Karpas-422 (cell line): Measurements from ENCODE around the gene L3MBTL1. TPM values are rescaled to one million over a fixed set of nuclear protein-coding genes. Genes with fewer than 3 reads are reported as not detected.
A peak's percentile ranks its signal among the peaks of the same experiment; 100 is the strongest.

Experiments used
- DNase-seq: peaks from one replicate; pipeline ENCODE4 v3.0.0-alpha.2; 2015
- H2AFZ ChIP-seq: fragments of 200-600 bp; sonication (generic); 2 replicates; pipeline ENCODE4 v1.6.1; 2014; ENCODE audit warnings: antibody characterized with exemption, low read length, mixed read lengths
- H3K27ac ChIP-seq: fragments of 200-600 bp; sonication (generic); 2 replicates; pipeline ENCODE4 v1.5.1; 2014; ENCODE audit warnings: mild to moderate bottlenecking, low read length, moderate library complexity
- H3K27me3 ChIP-seq: fragments of 200-600 bp; sonication (generic); 2 replicates; pipeline ENCODE4 v1.6.1; 2014; ENCODE audit warnings: low read length, mixed read lengths
- H3K36me3 ChIP-seq: fragments of 200-600 bp; sonication (generic); 2 replicates; pipeline ENCODE4 v1.6.1; 2014; ENCODE audit warnings: low read length, mixed read lengths; ENCODE audit not compliant: insufficient read depth
- H3K4me1 ChIP-seq: fragments of 200-600 bp; sonication (generic); 2 replicates; pipeline ENCODE4 v1.6.1; 2014; ENCODE audit warnings: mild to moderate bottlenecking, low read length, mixed read lengths
- H3K4me2 ChIP-seq: fragments of 200-600 bp; sonication (generic); 2 replicates; pipeline ENCODE4 v1.6.1; 2014; ENCODE audit warnings: low read length, low read depth, mild to moderate bottlenecking; ENCODE audit not compliant: poor library complexity, severe bottlenecking
- H3K4me3 ChIP-seq: fragments of 200-600 bp; sonication (generic); 2 replicates; pipeline ENCODE4 v1.5.1; 2014; ENCODE audit warnings: mild to moderate bottlenecking, antibody characterized with exemption, low read length, mixed read lengths
- H3K79me2 ChIP-seq: fragments of 200-600 bp; sonication (generic); 2 replicates; pipeline ENCODE4 v1.6.1; 2014; ENCODE audit warnings: mild to moderate bottlenecking, low read length, mixed read lengths
- H3K9ac ChIP-seq: fragments of 200-600 bp; sonication (generic); 2 replicates; pipeline ENCODE4 v1.6.0; 2014; ENCODE audit warnings: low read length
- H3K9me2 ChIP-seq: fragments of 200-600 bp; sonication (generic), shearing (Covaris generic); replicated peaks from 2 replicates; pipeline ENCODE4 v1.6.0; 2014; ENCODE audit warnings: mild to moderate bottlenecking, low read length, moderate library complexity; ENCODE audit not compliant: insufficient read depth
- H3K9me3 ChIP-seq: fragments of 300-700, 200-600 bp; sonication (generic); 2 replicates; pipeline ENCODE4 v1.6.1; 2014; ENCODE audit warnings: low read length, mixed read lengths
- H4K20me1 ChIP-seq: fragments of 200-600 bp; sonication (generic); 2 replicates; pipeline ENCODE4 v1.6.1; 2014; ENCODE audit warnings: mild to moderate bottlenecking, antibody characterized with exemption, low read length, low read depth; ENCODE audit not compliant: insufficient read depth
- total RNA-seq: library from RNA; depleted of rRNA; stranded (reverse); fragments of >200 nt; shearing (Covaris generic); gene quantifications from 2 replicates; pipeline ENCODE4 v1.2.3, GENCODE V29; 2014; ENCODE audit warnings: low replicate concordance; rRNA removed

Gene L3MBTL1
- 15.5 and 31.2 TPM in 2 replicates for total RNA-seq

DNA sequence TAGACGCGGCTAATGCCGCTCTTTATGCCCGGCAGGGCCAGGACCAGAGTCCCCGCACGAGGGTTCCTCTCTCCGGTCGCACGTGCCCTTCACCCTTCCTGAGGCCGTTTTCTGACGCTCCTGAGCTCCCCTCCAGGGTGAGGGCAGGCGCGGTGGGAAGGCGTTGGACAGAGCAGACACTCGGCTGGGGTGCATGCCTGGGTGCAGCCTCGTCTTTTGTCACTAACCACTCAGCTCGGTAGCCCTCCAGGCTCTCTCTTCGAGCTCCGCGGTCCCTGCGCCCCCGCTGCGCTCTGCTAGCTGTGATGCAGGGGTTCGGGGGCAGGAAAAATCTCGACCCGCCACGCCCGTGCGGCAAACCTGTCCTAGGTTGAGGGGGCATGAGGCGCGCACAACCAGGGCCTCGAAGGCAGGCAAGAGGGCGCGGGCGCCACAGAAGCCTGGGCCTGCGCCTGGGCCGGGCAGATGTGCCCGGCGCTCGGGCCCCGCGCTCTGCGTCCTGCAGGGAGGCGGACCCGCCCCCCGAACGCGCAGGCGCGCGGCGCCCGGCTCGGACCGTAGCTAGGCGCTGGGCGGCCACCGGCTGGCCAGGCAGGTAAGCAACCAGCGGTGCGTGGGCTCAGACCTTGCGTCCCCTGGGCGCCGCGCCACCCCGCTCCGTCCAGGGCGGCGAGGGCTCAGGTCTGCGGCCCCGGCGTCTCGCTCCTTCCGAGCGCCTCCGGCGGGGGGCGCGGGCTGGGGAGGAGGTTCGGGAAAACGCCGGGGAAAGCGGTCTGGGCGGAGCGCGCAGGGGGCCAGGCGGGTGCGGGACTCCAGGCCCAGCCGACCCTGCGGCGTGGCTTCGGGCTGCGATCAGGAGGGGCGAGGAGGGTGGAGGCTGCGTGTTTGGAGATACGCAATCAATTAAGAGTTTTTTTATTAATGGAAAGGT lies at the start of gene L3MBTL1:
L3MBTL1 (plus strand) TSS at position 548 of the 931 bp plus-strand sequence. CDS start 5,807 bp downstream, outside the sequence.
- Histone ChIP-seq H3K9me3 (no peaks in the 10 kb centered on the region), H3K79me2 (no peaks in the 10 kb centered on the region), H2AFZ (no peak within 1 kb of the TSS), H4K20me1 (no peaks in the 10 kb centered on the region), H3K27me3 (no peaks in the 10 kb centered on the region), H3K9me2 (no peaks in the 10 kb centered on the region), H3K4me1 (no peaks in the 10 kb centered on the region), H3K9ac (no peak within 1 kb of the TSS), H3K36me3 (no peaks in the 10 kb centered on the region), H3K4me2 (no peak within 1 kb of the TSS), H3K4me3 (no peak within 1 kb of the TSS), H3K27ac (no peak within 1 kb of the TSS)
- no peak for DNase-seq

DNA sequence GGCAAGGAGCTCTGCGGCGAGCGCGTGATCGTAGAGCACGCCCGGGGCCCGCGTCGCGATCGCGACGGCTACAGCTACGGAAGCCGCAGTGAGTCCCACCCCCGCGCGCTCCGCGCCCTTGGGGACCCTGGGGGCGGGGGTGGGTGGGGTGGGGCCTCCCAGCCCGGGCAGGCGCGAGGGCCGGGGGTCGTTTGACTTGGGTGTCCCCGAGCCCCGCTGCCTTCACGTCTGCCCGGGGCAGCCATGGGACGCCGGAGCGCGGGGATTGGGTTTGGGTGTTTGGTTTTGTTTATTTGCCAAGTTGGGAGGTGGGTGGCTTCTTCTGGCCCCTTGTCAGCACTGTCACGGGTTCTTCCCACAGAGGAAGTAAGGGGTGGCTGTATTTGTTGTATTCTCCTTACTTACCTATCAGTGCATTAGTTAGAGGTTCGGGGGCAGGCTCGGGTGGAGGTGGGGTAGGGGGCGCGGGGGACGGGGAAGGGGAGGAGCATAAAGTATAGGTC lies 49.0 kb upstream of the L3MBTL1 start:
- peak overlapping the region; percentile 99 for H3K4me3 ChIP-seq

DNA sequence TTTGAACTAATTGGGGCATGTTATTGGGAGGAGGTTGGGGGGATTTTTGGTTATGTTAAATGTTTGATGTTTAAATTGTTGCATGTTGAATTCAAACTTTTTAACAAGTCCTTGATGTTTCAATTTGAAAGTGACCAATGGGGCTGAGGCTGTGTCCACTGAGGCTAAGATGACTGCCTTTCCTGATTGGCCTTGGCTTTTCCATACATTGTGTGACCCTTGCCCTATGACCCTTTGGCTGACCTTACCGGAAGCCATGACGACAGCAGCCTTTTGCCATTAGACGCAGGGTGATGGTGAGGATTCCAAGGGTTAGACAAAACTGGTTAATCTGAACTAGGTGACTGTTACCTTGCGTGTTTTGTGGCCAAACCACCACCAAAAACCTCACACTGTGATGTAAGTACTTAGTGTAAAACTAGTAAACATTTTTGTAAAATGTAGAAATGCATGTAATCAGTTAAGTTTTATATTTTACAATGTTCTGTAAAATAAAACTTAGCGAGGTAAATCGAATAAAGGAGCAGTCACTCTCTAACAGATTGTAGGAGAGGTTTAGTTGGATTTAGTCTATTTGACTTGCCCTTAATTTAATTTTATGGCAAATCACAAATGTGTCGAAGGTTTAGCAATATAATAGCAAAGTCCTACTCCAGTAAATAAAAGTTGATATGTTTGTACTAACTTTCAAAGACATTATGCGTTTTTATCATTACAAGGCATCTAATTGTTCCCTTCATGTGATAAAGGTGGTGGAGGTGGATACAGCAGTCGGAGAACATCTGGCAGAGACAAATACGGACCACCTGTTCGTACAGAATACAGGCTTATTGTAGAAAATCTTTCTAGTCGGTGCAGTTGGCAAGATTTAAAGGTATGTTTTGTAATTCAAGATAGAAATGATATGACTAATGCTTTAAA lies 48.2 kb upstream of the L3MBTL1 start:
- no peak for DNase-seq
- H3K4me2 ChIP-seq, result peak overlapping the region; percentile 79
- H3K9me2 ChIP-seq, result no peaks in the 10 kb centered on the region
- no peaks in the 10 kb centered on the region for H3K27me3 ChIP-seq
- peaks cover 54% of the 10 kb centered on the region for H3K36me3 ChIP-seq
- peaks cover 25% of the 10 kb centered on the region for H3K79me2 ChIP-seq
- H3K9me3 ChIP-seq, result no peaks in the 10 kb centered on the region
- peak overlapping the region; percentile 99 for H3K4me3 ChIP-seq
- H4K20me1 ChIP-seq, result peaks cover 50% of the 10 kb centered on the region
- H2AFZ ChIP-seq, result no peak overlapping the region
- H3K9ac ChIP-seq, result peak overlapping the region; percentile 100
- H3K27ac ChIP-seq, result 0 out of 2 replicates have a peak overlapping the region, but pooled peaks have one; percentile 15
- peaks cover 16% of the 10 kb centered on the region for H3K4me1 ChIP-seq

More for the DNA sequence above, 49.0 kb upstream of the L3MBTL1 start:
- Histone ChIP-seq H3K4me1 (peaks cover 16% of the 10 kb centered on the region), H3K9me2 (no peaks in the 10 kb centered on the region), H3K36me3 (peaks cover 46% of the 10 kb centered on the region), H3K9ac (peak overlapping the region; percentile 100), H3K27me3 (no peaks in the 10 kb centered on the region), H3K9me3 (no peaks in the 10 kb centered on the region), H3K27ac (peak overlapping the region; percentile 93), H3K4me2 (peak overlapping the region; percentile 95), H3K79me2 (peaks cover 25% of the 10 kb centered on the region), H2AFZ (no peak overlapping the region), H4K20me1 (peaks cover 45% of the 10 kb centered on the region)
- peak; percentile 44 for DNase-seq

DNA sequence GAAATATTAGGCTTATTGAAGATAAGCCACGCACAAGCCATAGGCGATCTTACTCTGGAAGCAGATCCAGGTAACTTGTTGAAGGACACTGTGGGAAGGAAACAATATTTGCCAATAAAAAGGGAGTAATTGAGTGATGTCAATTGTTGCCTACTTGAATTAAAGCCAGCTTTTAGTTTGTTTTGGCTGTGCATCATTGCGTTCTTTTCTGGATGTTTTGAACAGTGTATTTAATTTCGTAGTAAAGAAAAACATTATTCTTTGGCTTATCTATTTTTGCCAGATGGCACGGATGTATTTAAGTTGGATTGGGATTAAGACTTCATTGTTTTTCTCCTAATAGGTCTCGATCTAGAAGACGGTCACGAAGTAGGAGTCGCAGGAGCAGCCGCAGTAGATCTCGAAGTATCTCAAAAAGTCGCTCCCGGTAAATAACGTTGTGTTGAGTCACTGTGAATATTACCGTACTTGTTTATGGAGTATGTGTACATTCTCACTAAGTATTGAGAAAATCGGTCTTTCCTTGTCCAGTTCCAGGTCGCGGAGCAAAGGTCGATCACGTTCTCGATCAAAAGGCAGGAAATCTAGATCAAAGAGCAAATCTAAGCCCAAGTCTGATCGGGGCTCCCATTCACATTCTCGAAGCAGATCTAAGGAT lies 47.2 kb upstream of the L3MBTL1 start:
- Histone ChIP-seq H4K20me1 (peaks cover 52% of the 10 kb centered on the region), H3K36me3 (peaks cover 57% of the 10 kb centered on the region), H3K4me1 (peaks cover 16% of the 10 kb centered on the region), H3K79me2 (peaks cover 25% of the 10 kb centered on the region), H3K9me2 (no peaks in the 10 kb centered on the region), H3K4me3 (no peak overlapping the region), H3K4me2 (no peak overlapping the region), H3K27ac (no peak overlapping the region), H3K9me3 (no peaks in the 10 kb centered on the region), H3K27me3 (no peaks in the 10 kb centered on the region), H2AFZ (no peak overlapping the region), H3K9ac (no peak overlapping the region)
- no peak for DNase-seq

DNA sequence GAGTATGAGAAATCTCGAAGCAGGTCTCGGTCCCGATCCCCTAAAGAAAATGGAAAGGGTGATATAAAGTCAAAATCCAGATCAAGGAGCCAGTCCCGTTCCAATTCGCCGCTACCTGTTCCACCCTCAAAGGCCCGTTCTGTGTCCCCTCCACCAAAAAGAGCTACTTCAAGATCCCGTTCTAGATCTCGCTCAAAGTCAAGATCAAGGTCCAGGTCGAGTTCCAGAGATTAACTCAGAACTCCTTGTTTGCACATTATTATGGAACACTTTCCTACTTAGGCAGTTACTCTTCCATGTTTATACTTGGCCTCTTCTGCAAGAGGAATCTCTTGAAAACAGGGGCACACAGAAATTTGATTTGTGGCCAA lies 46.7 kb upstream of the L3MBTL1 start:
- peaks cover 16% of the 10 kb centered on the region for H3K4me1 ChIP-seq
- H4K20me1 ChIP-seq, result peaks cover 52% of the 10 kb centered on the region
- no peaks in the 10 kb centered on the region for H3K9me3 ChIP-seq
- no peak overlapping the region for H3K4me2 ChIP-seq
- H3K27ac ChIP-seq, result no peak overlapping the region
- H3K27me3 ChIP-seq, result no peaks in the 10 kb centered on the region
- peaks cover 57% of the 10 kb centered on the region for H3K36me3 ChIP-seq
- H3K9me2 ChIP-seq, result no peaks in the 10 kb centered on the region
- H3K79me2 ChIP-seq, result peaks cover 25% of the 10 kb centered on the region
- DNase-seq, result no peak
- H3K9ac ChIP-seq, result no peak overlapping the region
- no peak overlapping the region for H2AFZ ChIP-seq
- no peak overlapping the region for H3K4me3 ChIP-seq

DNA sequence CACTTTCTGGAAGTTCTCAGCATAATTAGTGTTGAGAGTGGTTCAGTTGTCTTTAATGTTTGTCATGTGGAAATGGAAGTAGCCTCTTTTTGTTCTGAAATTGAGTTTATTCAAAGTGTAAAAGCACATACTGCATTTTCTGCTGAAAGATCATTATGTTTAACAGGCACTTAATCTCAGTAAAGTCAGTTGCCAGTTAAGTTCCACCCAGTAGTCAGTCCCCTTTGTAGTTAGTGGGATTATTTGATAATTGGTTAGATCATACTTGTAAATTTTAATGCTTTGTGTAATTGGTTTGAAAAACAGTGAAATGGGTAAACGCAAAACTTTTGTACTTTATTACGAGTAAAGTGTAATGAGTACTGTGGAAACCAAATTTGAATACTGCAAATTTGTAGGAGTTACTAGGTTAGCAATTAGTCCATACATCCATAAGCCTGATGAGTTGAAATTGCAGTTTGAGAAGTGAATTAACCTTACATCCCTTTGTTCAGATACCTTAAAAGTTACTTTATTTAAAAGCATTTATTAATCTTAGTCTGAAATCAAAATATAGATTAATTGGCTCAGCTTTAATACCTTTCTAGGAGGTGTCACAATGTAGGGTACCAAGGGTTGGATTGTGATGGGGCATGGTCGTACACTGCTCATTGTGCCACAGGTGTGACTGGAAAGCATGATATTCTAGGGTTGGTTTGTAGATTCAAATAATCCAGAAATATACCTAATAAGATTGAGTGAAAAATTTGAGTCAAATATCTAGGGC lies 45.4 kb upstream of the L3MBTL1 start:
- Histone ChIP-seq H3K4me3 (no peak overlapping the region), H3K79me2 (peaks cover 25% of the 10 kb centered on the region), H3K27me3 (no peaks in the 10 kb centered on the region), H2AFZ (no peak overlapping the region), H3K27ac (no peak overlapping the region), H4K20me1 (peaks cover 52% of the 10 kb centered on the region), H3K9me3 (no peaks in the 10 kb centered on the region), H3K9ac (no peak overlapping the region), H3K4me1 (peaks cover 11% of the 10 kb centered on the region), H3K4me2 (no peak overlapping the region), H3K36me3 (peaks cover 57% of the 10 kb centered on the region), H3K9me2 (no peaks in the 10 kb centered on the region)
- DNase-seq, result no peak
